ENCODE results near the gene SLC25A18.

- TF ChIP-seq CTCF (IDR thresholded peaks at IDR 0.05) (no peak), POLR2A (IDR thresholded peaks at IDR 0.05) (no peak)
These were observed 21.8 kb upstream of the SLC25A18 start for GRCh38 chr22:17541476-17541875.
